ENCODE data around the gene PDIA6. TPM values are rescaled to one million over a fixed set of nuclear protein-coding genes. Genes with fewer than 3 reads are reported as not detected.

PDIA6 gene
- total RNA-seq, 4 donors from 2014 or later: 86.9 to 146 (median 114) TPM

DNA sequence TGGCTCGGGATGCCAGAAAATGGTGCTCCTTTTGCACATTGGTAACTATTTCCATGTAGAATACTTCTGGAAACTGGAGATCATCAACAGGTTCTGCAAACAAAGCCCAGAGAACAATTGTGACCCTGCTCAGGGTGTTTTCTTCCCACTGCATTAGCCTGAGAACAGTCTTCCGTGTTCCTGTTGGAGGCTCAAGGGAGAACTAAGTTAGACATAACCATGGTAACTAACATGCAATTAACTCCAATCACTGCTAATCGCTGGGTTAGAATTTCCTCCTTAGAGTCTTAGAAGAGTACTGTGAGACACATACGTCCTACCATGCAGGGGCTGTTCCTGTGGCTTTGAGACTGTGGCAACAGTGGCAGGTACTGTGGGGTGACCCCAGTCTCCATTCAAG lies 36.0 kb upstream of the PDIA6 start:
- DNase-seq (ENCODE audit: low spot score): no peak
- no peak for ATAC-seq (ENCODE audit: low FRiP score)
- TF ChIP-seq, protein P1, sequence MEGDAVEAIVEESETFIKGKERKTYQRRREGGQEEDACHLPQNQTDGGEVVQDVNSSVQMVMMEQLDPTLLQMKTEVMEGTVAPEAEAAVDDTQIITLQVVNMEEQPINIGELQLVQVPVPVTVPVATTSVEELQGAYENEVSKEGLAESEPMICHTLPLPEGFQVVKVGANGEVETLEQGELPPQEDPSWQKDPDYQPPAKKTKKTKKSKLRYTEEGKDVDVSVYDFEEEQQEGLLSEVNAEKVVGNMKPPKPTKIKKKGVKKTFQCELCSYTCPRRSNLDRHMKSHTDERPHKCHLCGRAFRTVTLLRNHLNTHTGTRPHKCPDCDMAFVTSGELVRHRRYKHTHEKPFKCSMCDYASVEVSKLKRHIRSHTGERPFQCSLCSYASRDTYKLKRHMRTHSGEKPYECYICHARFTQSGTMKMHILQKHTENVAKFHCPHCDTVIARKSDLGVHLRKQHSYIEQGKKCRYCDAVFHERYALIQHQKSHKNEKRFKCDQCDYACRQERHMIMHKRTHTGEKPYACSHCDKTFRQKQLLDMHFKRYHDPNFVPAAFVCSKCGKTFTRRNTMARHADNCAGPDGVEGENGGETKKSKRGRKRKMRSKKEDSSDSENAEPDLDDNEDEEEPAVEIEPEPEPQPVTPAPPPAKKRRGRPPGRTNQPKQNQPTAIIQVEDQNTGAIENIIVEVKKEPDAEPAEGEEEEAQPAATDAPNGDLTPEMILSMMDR (IDR thresholded peaks at IDR 0.05): no peak

DNA sequence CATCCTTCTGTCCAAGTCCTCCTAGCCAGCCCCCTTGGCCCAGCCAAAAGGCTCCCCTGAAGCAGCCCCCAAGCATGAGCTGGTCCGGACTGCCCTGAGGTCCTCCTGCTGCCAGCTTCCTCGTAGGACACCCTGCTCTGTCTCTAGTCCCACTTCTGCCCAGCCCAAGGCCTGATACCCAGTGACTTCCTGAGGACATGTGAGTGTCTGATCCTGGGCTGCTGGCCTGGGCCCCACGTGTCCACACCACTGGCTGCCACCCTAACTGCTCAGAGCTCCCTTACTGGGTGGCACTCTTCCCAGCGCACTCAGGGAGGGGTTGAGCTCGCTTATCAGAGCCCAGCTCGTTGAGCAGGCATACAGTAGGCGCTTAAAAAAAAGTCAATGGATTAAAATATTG lies 34.4 kb upstream of the PDIA6 start:
- DNase-seq (ENCODE audit: low spot score) (no peak), ATAC-seq (ENCODE audit: low FRiP score) (no peak)
- TF ChIP-seq, protein P1 (IDR thresholded peaks at IDR 0.05): no peak

DNA sequence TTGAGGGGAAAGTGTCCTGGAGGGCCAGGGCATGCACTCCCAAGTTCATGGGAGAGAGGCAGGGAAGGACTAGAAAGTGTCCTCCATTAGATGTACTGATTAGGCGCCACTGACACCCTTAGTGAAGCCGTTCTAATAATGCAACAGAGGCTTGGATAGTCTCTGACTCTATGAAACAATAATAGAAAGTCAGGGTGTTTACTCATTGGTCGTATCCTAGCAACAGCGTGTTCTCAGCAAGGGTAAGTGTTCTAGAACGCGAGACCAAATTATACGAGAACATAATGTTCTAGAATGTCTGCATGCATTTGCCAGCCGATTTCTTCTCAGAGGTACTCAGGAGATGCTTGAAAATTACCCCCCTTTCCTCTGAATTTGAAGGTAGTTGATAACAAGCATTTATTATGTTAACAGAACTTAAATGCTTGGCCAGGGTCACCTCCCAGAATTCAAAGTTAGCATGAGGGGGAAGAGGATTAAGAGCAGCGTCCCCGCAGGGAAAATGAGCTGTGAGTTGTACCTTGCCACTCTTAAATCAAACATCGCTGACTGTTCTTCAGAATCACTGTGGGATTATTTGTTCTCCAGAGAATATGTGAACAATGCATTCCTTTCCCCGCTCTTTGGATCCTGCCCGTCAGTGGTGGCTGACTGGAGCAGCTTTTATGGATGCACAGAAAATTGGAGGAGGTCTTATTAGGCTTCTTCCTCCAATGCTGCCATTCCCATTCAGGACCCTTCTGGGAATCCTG lies 33.7 kb upstream of the PDIA6 start:
- DNase-seq (ENCODE audit: low spot score) (no peak), ATAC-seq (ENCODE audit: low FRiP score) (no peak)

DNA sequence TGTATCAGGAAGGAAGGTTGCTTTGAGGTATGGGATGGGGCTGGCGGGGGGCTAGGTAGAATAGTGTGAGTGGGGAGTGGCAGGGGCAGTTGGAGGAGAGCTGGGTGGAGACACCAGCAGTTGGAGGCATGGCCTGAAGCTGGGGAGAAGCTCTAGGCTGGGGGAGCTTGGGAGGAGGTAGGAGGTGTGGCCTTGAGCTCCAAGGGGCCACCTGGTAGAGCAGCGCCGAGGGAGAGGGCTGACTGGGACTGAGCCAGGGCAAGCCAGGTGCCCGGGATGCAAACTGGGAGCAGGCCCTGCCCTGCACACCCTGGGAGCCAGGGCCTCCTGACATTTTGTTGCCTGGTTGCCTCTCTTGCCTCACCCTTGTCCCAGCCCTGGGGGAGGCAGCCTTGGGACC lies 33.1 kb upstream of the PDIA6 start:
- ATAC-seq (ENCODE audit: low FRiP score): no peak
- TF ChIP-seq, protein P1 (IDR thresholded peaks at IDR 0.05): no peak
- no peak for DNase-seq (ENCODE audit: low spot score)

More for the DNA sequence above, 33.7 kb upstream of the PDIA6 start:
- TF ChIP-seq, protein P1 (IDR thresholded peaks at IDR 0.05): no peak

DNA sequence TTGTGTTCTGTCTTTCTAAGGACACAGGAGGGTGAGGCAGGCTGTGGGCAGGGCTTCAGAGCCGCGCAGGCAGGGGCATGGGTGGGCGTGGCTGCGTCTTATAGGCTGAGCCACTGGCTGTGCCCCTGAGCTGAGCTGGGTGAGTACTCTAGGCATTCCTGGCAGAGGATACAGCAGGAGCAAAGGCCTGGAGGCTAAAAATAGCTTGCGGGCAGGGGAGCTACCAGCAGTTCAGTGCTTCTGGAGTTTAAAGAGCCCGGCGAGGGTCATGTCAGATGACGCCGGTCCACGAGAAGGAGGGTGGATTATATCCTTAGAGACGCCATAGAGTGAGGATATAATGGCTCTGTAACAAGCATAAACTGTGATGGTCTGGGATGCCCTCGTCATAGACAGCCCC lies 31.5 kb upstream of the PDIA6 start:
- ATAC-seq (ENCODE audit: low FRiP score) (peak; percentile 58), DNase-seq (ENCODE audit: low spot score) (no peak)
- TF ChIP-seq, protein P1 (IDR thresholded peaks at IDR 0.05): no peak

DNA sequence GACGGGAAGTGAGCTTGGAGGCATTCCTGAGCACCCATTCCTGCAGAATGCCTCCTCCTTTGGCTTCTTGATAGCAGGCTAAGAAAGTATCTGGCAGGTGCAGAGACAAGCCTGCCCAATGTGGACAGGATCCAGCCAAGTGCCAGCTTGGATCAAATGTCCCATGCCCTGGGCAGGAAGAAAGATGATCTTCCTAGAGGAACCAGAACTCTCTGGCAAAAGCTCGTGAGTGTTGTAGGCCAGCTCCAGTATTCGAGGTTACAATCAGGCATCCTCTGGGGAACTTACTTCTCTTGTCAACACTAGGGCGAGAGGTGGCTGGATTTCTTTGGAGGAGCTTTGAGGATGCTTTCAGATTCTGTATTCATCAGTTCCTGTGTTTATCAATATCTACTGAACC lies 29.9 kb upstream of the PDIA6 start:
- DNase-seq (ENCODE audit: low spot score): no peak
- TF ChIP-seq, protein P1 (IDR thresholded peaks at IDR 0.05): no peak
- no peak for ATAC-seq (ENCODE audit: low FRiP score)

DNA sequence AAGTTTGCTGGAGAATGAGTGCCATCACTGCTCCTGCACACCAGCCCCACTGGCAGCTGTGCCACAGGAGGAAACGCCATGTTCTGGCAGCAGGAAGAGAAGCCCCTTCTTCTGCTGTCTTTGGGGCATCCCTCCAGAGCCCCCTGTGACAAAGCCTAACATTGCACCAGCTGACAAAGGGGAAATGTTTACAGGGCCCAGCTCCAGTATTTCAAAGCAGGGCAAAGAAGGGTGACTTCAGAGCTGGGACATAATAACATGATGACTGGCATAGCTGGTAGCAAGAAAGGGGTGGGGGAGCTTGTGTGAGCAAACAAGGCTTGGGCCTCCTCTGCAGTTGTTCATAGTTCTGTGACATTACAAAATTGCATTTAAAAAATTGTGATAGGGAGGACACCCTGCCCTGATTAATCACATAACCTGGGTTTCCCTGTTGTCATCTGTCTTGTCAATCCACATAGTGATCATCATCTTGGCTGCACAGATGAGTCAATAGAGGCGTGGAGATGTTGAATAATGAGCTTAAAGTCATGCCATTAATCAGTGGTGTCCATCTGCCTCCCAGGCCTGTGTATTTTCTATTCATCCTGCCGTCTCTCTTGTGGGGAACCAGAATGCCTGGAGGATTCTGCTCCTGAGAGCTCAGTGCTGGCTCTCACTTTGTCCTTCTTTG lies 29.1 kb upstream of the PDIA6 start:
- ATAC-seq (ENCODE audit: low FRiP score) (no peak), DNase-seq (ENCODE audit: low spot score) (no peak)
- TF ChIP-seq, protein P1 (IDR thresholded peaks at IDR 0.05): no peak
